Neural progenitor cell (in vitro differentiated cells): ENCODE results near the gene PHF10. TPM values are rescaled to one million over a fixed set of nuclear protein-coding genes. Genes with fewer than 3 reads are reported as not detected.

Experiments used
- DNase-seq: peaks from one replicate; pipeline ENCODE4 v3.0.0-alpha.2; 2016; ENCODE audit warnings: low spot score
- H2AFZ ChIP-seq: fragments of 200-600 bp; sonication (generic); replicated peaks from 2 replicates; pipeline ENCODE4 v1.6.1; 2016; ENCODE audit warnings: antibody characterized with exemption
- H3F3A ChIP-seq: fragments of 200-600 bp; sonication (generic); 2 replicates; pipeline ENCODE4 v1.6.1; 2016; ENCODE audit warnings: antibody characterized with exemption, low read depth
- H3K27ac ChIP-seq: fragments of 200-600 bp; sonication (generic); 2 replicates; pipeline ENCODE4 v1.5.1; 2016; ENCODE audit warnings: mild to moderate bottlenecking
- H3K27me3 ChIP-seq: fragments of 200-600 bp; sonication (generic); 2 replicates; pipeline ENCODE4 v1.6.1; 2016; ENCODE audit warnings: mild to moderate bottlenecking, moderate library complexity
- H3K36me3 ChIP-seq: fragments of 200-600 bp; sonication (generic); 2 replicates; pipeline ENCODE4 v1.5.1; 2016
- H3K4me1 ChIP-seq: fragments of 200-600 bp; sonication (generic); 2 replicates; pipeline ENCODE4 v1.6.1; 2016; ENCODE audit warnings: mixed run types
- H3K4me2 ChIP-seq: fragments of 200-600 bp; sonication (generic); 2 replicates; pipeline ENCODE4 v1.6.1; 2016
- H3K4me3 ChIP-seq: fragments of 200-600 bp; sonication (generic); 2 replicates; pipeline ENCODE4 v1.5.1; 2016
- H3K79me2 ChIP-seq: fragments of 200-600 bp; sonication (generic); 2 replicates; pipeline ENCODE4 v1.6.1; 2016; ENCODE audit warnings: low read depth
- H3K9ac ChIP-seq: fragments of 200-600 bp; sonication (generic); 2 replicates; pipeline ENCODE4 v1.6.1; 2016
- H3K9me3 ChIP-seq: fragments of 200-600 bp; sonication (generic); 2 replicates; pipeline ENCODE4 v1.5.1; 2016; ENCODE audit warnings: low read depth
- H4K20me1 ChIP-seq: fragments of 200-600 bp; sonication (generic); 2 replicates; pipeline ENCODE4 v1.6.1; 2016; ENCODE audit warnings: low read depth
- H3K27ac Mint-ChIP-seq: 3 replicates; pipeline ENCODE4 v1.8.0; 2021; ENCODE audit warnings: mixed read lengths
- H3K27me3 Mint-ChIP-seq: 2 replicates; pipeline ENCODE4 v1.8.0; 2022; ENCODE audit warnings: low read depth, mild to moderate bottlenecking, inconsistent platforms, moderate library complexity, mixed read lengths; ENCODE audit not compliant: insufficient read depth
- H3K36me3 Mint-ChIP-seq: 3 replicates; pipeline ENCODE4 v1.8.0; 2021; ENCODE audit warnings: mixed read lengths
- H3K4me1 Mint-ChIP-seq: 3 replicates; pipeline ENCODE4 v1.8.0; 2021; ENCODE audit warnings: mixed read lengths
- H3K4me3 Mint-ChIP-seq: 3 replicates; pipeline ENCODE4 v1.8.0; 2021; ENCODE audit warnings: mild to moderate bottlenecking, moderate library complexity, mixed read lengths
- H3K9me3 Mint-ChIP-seq: 3 replicates; pipeline ENCODE4 v1.8.0; 2020; ENCODE audit warnings: mixed read lengths
- EZH2 ChIP-seq: fragments of 200-600 bp; sonication (generic); IDR thresholded peaks from 2 replicates; pipeline ENCODE4 v1.6.1; 2017; ENCODE audit warnings: antibody characterized with exemption, mild to moderate bottlenecking, moderate library complexity
- EZH2phosphoT487 ChIP-seq: fragments of 200-600 bp; sonication (generic); IDR thresholded peaks from 2 replicates; pipeline ENCODE4 v1.6.1; 2017; ENCODE audit warnings: antibody characterized with exemption
- total RNA-seq: library from RNA; depleted of rRNA; stranded (reverse); fragments of >200 nt; gene quantifications from 2 replicates; pipeline ENCODE4 v1.2.3, GENCODE V29; 2015; ENCODE audit warnings: low replicate concordance
- TF ChIP-seq, protein P1 (sequence below): fragments of 200-600 bp; sonication (generic); IDR thresholded peaks from 2 replicates; pipeline ENCODE4 v1.5.1; 2017; ENCODE audit warnings: antibody characterized with exemption, mild to moderate bottlenecking

Gene PHF10
- total RNA-seq, 1 donor from 2014 or later: 43.0 TPM

DNA sequence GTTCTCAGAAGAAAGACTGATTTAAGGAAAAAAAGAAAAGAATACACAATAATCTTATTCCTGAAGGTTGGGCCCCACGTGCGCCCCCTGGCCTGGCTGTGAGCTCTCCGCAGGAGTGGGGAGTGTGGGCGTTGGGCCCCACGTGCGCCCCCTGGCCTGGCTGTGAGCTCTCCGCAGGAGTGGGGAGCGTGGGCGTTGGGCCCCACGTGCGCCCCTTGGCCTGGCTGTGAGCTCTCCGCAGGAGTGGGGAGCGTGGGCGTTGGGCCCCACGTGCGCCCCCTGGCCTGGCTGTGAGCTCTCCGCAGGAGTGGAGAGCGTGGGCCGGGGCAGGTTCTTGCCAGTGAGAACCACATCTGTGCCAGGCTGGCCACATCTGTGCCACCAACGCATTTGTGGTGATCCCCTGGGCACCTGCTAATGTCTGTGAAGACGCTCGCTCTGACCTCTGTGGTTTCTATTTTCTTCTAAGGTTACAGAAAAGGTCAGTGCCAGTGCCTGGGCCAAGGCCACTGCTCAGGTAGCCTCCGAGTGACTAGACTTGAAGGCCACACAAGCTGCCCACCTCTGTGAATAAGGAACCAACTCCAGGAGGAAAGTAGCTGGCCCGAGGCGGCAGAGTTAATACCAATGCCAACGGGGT lies 63.4 kb downstream of the PHF10 start:
- Mint-ChIP-seq H3K27me3 (peaks cover 3% of the 10 kb centered on the region), H3K36me3 (peaks cover 48% of the 10 kb centered on the region), H3K27ac (no peak overlapping the region), H3K4me1 (peaks cover 12% of the 10 kb centered on the region), H3K9me3 (no peaks in the 10 kb centered on the region), H3K4me3 (no peak overlapping the region)
- Histone ChIP-seq H2AFZ (no peak overlapping the region), H3K36me3 (peaks cover 4% of the 10 kb centered on the region), H3K9ac (no peak overlapping the region), H3K4me1 (no peaks in the 10 kb centered on the region), H3K27ac (no peak overlapping the region), H4K20me1 (no peaks in the 10 kb centered on the region), H3K79me2 (no peaks in the 10 kb centered on the region), H3F3A (no peaks in the 10 kb centered on the region), H3K4me2 (no peak overlapping the region), H3K9me3 (no peaks in the 10 kb centered on the region), H3K4me3 (no peak overlapping the region), H3K27me3 (no peaks in the 10 kb centered on the region)
- TF ChIP-seq EZH2phosphoT487 (no peak), EZH2 (no peak)
- TF ChIP-seq, protein P1, sequence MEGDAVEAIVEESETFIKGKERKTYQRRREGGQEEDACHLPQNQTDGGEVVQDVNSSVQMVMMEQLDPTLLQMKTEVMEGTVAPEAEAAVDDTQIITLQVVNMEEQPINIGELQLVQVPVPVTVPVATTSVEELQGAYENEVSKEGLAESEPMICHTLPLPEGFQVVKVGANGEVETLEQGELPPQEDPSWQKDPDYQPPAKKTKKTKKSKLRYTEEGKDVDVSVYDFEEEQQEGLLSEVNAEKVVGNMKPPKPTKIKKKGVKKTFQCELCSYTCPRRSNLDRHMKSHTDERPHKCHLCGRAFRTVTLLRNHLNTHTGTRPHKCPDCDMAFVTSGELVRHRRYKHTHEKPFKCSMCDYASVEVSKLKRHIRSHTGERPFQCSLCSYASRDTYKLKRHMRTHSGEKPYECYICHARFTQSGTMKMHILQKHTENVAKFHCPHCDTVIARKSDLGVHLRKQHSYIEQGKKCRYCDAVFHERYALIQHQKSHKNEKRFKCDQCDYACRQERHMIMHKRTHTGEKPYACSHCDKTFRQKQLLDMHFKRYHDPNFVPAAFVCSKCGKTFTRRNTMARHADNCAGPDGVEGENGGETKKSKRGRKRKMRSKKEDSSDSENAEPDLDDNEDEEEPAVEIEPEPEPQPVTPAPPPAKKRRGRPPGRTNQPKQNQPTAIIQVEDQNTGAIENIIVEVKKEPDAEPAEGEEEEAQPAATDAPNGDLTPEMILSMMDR: no peak
- DNase-seq: no peak

DNA sequence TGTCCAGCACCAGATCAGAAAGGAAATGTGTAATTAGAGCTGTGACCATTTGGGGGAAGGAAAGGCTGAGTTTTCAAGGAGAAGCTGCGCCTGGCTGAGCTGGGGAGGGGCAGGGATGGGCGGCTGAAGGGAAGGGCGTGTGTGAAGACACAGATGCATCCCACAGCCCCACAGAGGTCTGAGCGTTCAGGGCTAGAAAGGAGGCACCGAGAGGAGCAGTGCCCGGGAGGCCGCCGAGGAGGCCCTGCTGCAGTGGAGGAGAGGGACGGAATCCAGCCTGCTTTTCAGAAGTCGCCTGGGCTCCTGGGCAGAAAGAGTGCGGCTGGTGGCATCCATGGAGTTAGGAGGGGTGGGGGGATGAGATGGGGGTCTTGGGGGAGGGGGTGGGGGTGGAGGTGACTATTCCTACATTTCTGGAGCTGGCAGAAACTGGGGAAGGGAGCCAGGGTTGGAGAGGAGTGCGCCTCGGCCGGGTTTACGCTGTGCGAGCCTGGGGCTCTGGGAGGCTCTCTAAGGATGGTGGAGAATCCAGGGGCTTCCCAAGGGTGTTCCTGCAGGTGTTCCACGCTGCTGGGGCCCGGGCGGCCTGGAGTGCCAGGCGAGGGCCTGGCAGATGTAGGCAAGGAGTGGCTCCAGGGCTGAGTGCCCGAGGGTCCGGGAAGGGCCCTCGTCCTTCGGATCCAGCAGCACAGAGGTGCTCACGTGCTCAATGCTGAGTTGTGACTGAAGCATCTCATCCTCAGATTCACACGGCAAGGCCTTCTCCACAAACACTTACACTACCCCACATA lies 64.3 kb downstream of the PHF10 start:
- Mint-ChIP-seq H3K4me3 (peak overlapping the region; percentile 33), H3K9me3 (no peaks in the 10 kb centered on the region), H3K36me3 (peaks cover 47% of the 10 kb centered on the region), H3K27ac (peak overlapping the region; percentile 82), H3K27me3 (peaks cover 3% of the 10 kb centered on the region), H3K4me1 (peaks cover 17% of the 10 kb centered on the region)
- no peak overlapping the region for H3K4me3 ChIP-seq
- H2AFZ ChIP-seq: no peak overlapping the region
- H3K79me2 ChIP-seq: no peaks in the 10 kb centered on the region
- H3K36me3 ChIP-seq: no peaks in the 10 kb centered on the region
- H3K9ac ChIP-seq: no peak overlapping the region
- H4K20me1 ChIP-seq: no peaks in the 10 kb centered on the region
- no peaks in the 10 kb centered on the region for H3K4me1 ChIP-seq
- H3K27me3 ChIP-seq: no peaks in the 10 kb centered on the region
- no peaks in the 10 kb centered on the region for H3K9me3 ChIP-seq
- H3K4me2 ChIP-seq: no peak overlapping the region
- no peaks in the 10 kb centered on the region for H3F3A ChIP-seq
- no peak overlapping the region for H3K27ac ChIP-seq
- TF ChIP-seq EZH2phosphoT487: no peak
- TF ChIP-seq, protein P1: no peak
- no peak for TF ChIP-seq EZH2
- DNase-seq: no peak

DNA sequence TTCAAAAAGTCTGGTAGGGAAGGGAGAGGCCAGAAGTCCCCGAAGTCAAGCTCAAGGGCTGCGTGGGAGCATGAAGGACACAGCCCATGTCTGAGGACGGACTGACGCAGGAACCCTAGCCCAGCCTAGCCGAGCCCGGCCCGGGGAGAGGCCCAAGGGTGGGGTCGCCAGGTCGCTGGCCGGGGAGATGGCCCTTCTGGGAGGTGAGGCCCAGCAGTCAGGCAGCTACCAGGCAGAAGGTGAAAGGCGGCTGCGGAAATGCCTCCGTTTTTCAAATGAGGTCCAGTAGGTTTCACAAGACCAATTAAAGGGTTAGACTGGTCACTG lies 67.1 kb downstream of the PHF10 start:
- Mint-ChIP-seq H3K4me1 (peaks cover 19% of the 10 kb centered on the region), H3K9me3 (no peaks in the 10 kb centered on the region), H3K27ac (peak overlapping the region; percentile 78), H3K36me3 (peaks cover 36% of the 10 kb centered on the region), H3K4me3 (no peak overlapping the region), H3K27me3 (no peaks in the 10 kb centered on the region)
- H3K27ac ChIP-seq: no peak overlapping the region
- no peaks in the 10 kb centered on the region for H4K20me1 ChIP-seq
- no peak overlapping the region for H3K9ac ChIP-seq
- no peaks in the 10 kb centered on the region for H3K9me3 ChIP-seq
- H3K4me3 ChIP-seq: no peak overlapping the region
- H3K4me2 ChIP-seq: no peak overlapping the region
- H3K27me3 ChIP-seq: no peaks in the 10 kb centered on the region
- H3K36me3 ChIP-seq: no peaks in the 10 kb centered on the region
- no peak for DNase-seq
- no peak overlapping the region for H2AFZ ChIP-seq
- no peaks in the 10 kb centered on the region for H3K79me2 ChIP-seq
- no peaks in the 10 kb centered on the region for H3F3A ChIP-seq
- TF ChIP-seq EZH2phosphoT487: no peak
- no peaks in the 10 kb centered on the region for H3K4me1 ChIP-seq
